GM19324 (cell line): Measurements from ENCODE around the gene TMEM115.

ENCODE experiments used
- ATAC-seq: cut with Tn5 transposase; IDR thresholded peaks from one replicate; pipeline ENCODE4 v1.9.1; 2021; ENCODE audit warnings: mild to moderate bottlenecking, moderate library complexity; ENCODE audit not compliant: unreplicated experiment, low FRiP score

TMEM115 gene

DNA sequence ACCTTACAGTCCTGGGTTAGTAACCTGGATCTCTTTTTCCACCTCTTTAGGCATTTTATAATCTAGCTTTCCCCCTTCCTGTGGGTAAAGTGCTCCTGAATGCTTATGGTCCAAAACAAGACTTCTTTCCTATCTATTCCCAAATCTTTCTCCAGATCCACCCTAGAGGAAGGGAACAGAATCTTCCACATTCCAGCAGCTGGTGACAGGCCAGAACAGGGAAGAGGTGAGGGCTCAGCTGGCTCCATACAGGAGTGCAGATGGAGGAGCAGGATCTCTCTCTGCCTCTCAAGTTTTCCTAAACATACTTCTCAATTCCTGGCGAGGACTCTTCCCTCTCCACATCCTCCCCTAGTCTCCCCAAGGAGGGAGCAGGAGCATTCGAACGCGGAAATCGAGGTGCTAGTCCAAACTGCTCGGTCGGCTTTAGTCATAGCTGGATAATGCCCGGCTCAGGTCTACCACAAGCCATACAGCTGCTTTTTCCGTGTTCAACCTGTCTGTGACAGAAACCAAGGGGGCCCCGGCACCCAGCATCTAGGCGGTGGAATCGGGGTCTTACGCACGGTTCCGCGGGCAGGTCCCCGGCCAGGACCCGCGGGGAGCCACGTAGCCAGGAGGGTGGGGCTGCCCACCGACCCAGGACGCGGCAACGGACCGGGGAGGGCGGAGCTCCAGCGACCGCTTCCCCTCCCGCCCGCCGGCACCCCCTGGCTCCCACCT, 22.7 kb downstream of the TMEM115 start:
- peak; percentile 34 for ATAC-seq

DNA sequence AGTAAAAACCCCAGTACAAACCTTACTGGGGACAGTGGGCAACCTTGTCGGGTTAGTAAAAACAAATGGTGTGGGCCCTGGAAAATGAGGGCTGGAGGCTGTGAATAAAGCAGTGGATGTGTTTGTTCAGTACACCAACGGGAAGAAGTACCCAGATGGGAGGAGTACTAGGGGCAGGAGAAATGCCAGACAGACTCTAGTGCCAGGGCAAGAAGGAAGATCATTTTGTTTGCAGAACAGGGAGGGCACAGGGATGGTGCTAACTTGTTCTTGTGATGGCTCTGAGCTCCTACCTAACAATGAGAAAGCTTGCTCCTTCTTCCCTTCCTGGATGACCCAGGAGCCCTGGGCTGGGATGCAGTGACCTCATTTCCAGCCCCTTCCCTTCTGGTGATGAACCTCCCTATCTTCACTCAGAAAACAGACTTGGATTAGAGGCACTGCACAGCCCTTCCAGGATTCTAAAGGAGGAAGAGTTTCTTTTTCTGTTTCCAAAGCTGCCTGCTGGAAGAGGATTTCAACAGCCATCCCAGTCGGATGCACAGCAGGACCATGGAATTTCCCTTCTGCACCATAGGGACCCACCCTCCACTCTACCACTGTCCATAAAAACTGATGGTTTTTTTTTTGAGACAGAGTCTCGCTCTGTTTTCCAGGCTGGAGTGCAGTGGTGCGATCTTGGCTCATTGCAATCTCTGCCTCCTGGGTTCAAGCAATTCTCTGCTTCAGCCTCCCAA, 24.8 kb downstream of the TMEM115 start:
- no peak for ATAC-seq

DNA sequence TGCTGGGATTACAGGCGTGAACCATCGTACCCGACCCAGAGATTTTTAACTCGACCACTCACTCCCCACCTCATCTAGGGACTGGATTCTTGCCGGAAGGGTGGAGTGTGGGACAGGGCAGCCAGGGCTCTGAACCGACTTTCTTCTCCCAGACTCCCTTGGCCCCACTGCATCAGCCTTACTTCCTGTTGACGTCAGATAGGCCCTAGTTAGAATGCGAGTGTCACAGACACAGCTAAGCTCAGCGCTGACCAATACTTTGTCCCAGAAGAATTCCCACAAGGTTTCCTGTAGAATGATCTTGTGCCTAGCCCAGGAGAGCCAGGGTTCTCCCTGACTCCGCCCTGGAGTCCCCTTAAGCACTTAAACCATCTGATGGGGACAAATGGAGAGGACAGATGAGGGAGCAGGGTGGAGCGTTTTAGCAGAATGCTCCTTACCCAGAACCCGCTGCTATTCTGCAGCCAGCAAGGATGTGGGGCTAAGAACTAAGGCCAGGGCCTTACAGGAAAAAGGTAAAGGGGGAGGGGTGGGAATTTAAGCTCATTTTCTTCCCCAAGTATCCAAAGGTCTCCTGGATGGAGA, 25.5 kb downstream of the TMEM115 start:
- ATAC-seq, result no peak

GRCh38 chr3:50331364-50331907, 27.9 kb downstream of the TMEM115 start:
- no peak for ATAC-seq

GRCh38 chr3:50330330-50330729, 29.0 kb downstream of the TMEM115 start:
- ATAC-seq, result no peak

GRCh38 chr3:50327943-50328691, 31.2 kb downstream of the TMEM115 start, which contains the start of gene TUSC2:
Gene TUSC2, minus strand, starts transcription at chr3:50328223. Its CDS starts 124 bp downstream, at chr3:50328099.
- ATAC-seq, result peak; percentile 80

- no peak for ATAC-seq
Measured at GRCh38 chr3:50327129-50327528, 32.2 kb downstream of the TMEM115 start.

DNA sequence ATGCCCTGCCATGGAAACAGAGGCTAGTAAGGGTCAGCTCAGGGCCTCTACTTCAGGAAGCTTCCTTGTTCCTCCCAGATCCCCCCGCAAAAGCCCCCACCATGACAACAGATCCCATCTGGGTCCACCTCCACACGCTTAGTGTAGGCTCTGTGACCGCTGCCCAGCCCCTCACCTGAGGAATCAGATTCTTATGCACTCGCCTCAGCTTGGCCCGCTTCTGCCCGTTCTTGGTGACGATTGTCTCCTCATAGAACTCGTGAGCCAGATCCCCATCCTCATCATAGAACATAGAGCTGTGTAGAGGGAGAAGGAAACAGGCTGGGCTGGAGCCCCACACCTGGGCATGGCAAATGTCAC, 33.2 kb downstream of the TMEM115 start:
- no peak for ATAC-seq

- ATAC-seq, result no peak
Measured at GRCh38 chr3:50325497-50326181, 33.7 kb downstream of the TMEM115 start.

DNA sequence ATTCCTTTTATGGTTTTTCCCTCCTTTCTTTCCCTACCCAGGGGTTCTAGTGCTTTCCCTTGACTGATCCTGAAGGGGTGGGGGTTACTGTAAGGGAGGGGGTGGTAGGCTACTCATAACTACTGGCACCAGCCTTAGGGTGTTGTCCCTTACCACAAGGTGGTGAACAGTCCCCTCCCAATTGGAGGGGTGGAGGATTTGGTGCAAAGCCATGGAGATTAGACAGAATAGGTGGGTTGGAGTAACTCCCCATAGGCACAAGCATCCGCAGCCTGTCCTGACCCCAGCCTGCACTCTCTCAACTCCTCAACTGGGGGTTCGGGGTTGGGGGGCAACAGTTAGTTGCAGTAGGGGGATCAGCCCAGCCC, 34.2 kb downstream of the TMEM115 start:
- ATAC-seq, result no peak

- ATAC-seq, result no peak
Measured at GRCh38 chr3:50324351-50325112, 34.8 kb downstream of the TMEM115 start.

DNA sequence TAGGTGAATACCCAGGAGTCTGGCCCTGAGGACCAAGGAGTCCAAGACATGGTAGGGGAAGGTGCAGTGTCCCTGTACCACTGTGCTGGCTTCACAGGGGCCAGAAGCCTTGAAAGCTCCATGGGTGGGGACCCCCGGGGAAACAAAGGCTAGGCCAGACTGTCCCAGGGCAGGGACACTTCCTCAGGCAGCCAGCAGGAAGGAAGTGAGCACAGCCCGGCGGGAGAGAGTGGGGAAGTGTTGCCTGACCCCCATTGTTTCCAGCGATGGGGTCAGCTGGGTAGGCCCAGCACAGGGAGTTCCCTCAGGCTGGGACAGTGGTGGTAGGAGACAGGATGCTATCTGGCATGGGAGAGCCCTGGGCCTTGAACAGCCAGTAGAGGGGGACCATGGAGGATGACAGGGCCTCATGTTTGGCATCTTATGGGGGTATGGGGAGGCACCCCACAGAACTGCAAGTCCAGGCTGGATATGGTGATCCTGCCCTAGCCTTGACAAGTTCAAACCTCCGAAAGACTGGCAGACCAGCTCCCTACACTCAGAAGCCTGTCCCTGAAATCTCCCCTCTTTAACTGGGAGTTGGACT, 35.6 kb downstream of the TMEM115 start:
- ATAC-seq, result no peak

DNA sequence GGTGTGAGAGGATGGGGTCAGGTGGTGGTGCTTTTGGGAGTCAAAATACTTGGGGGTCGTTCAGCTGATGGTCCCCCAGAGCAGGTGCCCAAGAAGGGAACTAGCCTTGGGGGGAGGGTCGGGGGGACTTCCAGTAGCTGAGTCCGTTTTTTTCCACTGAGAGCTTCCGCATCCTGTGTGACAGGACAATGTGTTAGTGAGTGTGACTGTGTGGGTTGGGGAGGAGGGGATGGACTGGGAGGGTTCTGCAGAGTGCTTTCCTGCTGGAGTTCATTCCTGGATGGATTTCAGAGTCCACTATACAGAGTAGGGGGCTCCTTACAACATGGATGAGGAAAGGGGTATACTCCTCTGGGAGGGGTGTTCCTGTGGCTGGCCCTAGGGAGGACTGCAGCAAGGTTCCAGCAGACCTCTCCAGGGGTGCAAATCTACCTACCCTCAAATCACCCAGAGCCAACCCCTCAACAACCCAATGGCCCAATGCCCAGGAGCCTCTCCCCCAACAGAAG, 36.2 kb downstream of the TMEM115 start:
- ATAC-seq, result no peak

- no peak for ATAC-seq
Measured at GRCh38 chr3:50322386-50323091, 36.8 kb downstream of the TMEM115 start, which contains the start of gene HYAL2. Gene HYAL2, minus strand, starts transcription at chr3:50322745. Its CDS starts 2,256 bp downstream, at chr3:50320489.

DNA sequence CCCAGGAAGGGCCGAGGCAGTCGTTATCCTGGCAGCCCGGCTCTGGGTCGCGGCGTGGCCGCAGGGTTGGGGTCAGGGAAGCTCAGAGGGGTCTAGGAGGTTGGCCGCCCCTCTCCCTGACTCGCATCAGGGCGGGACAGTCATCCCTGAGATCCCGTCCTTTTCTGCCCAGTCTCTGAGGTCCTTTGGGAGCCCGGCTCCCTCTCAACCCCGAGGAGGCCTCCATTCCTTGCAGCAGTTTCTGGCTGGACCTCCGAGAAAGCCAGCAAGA, 37.3 kb downstream of the TMEM115 start:
- no peak for ATAC-seq

GRCh38 chr3:50321336-50322114, 37.8 kb downstream of the TMEM115 start:
- ATAC-seq, result peak; percentile 83

- peak; percentile 52 for ATAC-seq
Measured at GRCh38 chr3:50320853-50321335, 38.4 kb downstream of the TMEM115 start.
